Right atrium auricular region (tissue), 2 donors: ENCODE measurements around the gene RAPGEF4. TPM values are rescaled to one million over a fixed set of nuclear protein-coding genes. Genes with fewer than 3 reads are reported as not detected.

Source experiments
- DNase-seq: peaks from one replicate; pipeline ENCODE4 v3.0.0-alpha.2; 2019; ENCODE audit warnings: low spot score
- H3K27ac ChIP-seq, 2 donors: fragments of 200-600 bp; sonication (generic); 1 replicate in 1 of 2; 2 replicates in 1 of 2; pipeline ENCODE4 v1.5.1; 2016 to 2019
- H3K27me3 ChIP-seq, 2 donors: fragments of 200-600 bp; sonication (generic); one replicate each; pipeline versions ENCODE4 v1.5.1 to v1.6.0; 2017 to 2019
- H3K36me3 ChIP-seq: fragments of 200-600 bp; sonication (generic); one replicate; pipeline ENCODE4 v1.5.1; 2016
- H3K4me1 ChIP-seq, 2 donors: fragments of 200-600 bp; sonication (generic); one replicate each; pipeline versions ENCODE4 v1.5.1 to v1.6.0; 2017 to 2019
- H3K4me3 ChIP-seq, 2 donors: fragments of 200-600 bp; sonication (generic); 1 replicate in 1 of 2; 2 replicates in 1 of 2; pipeline ENCODE4 v1.5.1; 2017 to 2019; ENCODE audit warnings: mild to moderate bottlenecking in 1 of 2, moderate library complexity in 1 of 2
- H3K9me3 ChIP-seq, 2 donors: fragments of 200-600 bp; sonication (generic); one replicate each; pipeline ENCODE4 v1.5.1; 2019
- CTCF ChIP-seq, 2 donors: fragments of 200-600 bp; sonication (generic); IDR thresholded peaks; one replicate each; pipeline ENCODE4 v1.5.1; 2019; ENCODE audit warnings: antibody characterized with exemption in 2 of 2
- total RNA-seq, 2 donors: library from RNA; depleted of rRNA; stranded (reverse); fragments of >200 nt; gene quantifications; one replicate each; pipeline ENCODE4 v1.1.0, GENCODE V29; 2016

RAPGEF4 gene
- total RNA-seq, 2 donors from 2014 or later, result 6.2 to 14.1 TPM

- no peak for TF ChIP-seq CTCF (IDR thresholded peaks at IDR 0.05)
- Histone ChIP-seq H3K27ac (peak overlapping the region in 1 of 2 donors; percentile 49), H3K4me3 (no peak overlapping the region), H3K36me3 (no peaks in the 10 kb centered on the region), H3K9me3 (no peaks in the 10 kb centered on the region), H3K4me1 (peaks cover 0 to 21% of the 10 kb centered on the region in 2 donors), H3K27me3 (no peaks in the 10 kb centered on the region)
- no peak for DNase-seq
Measured at GRCh38 chr2:172709566-172710291, 25.9 kb upstream of the RAPGEF4 start.

- TF ChIP-seq CTCF (IDR thresholded peaks at IDR 0.05), result peak in 1 of 2 donors; percentile 70
- no peaks in the 10 kb centered on the region for H3K36me3 ChIP-seq
- no peaks in the 10 kb centered on the region for H3K27me3 ChIP-seq
- no peak for DNase-seq
- no peak overlapping the region for H3K4me3 ChIP-seq
- peaks cover 0 to 21% of the 10 kb centered on the region in 2 donors for H3K4me1 ChIP-seq
- peak overlapping the region in 1 of 2 donors; percentile 49 for H3K27ac ChIP-seq
- no peaks in the 10 kb centered on the region for H3K9me3 ChIP-seq
Measured at GRCh38 chr2:172710584-172711047, 25.0 kb upstream of the RAPGEF4 start.

DNA sequence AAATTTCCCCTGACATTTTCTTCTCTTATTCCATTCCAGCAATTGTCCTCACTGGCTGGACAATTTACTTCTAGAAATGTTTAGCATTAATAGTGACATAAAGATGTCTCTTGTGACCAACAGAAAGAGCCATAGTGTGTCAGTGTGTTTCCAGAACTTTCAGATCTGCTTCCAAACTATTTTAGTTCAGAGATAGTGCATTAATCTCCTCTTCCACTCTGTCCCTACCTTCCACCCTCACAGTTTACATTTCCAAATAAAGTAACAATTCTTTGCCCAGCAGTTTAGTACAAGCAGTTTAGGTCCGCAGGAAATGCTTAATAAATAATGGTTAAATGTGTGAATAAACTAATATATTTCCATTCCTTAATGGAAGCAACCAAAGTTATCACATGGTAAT, 24.5 kb upstream of the RAPGEF4 start:
- no peak for TF ChIP-seq CTCF (IDR thresholded peaks at IDR 0.05)
- Histone ChIP-seq H3K4me1 (peaks cover 0 to 21% of the 10 kb centered on the region in 2 donors), H3K9me3 (no peaks in the 10 kb centered on the region), H3K27me3 (no peaks in the 10 kb centered on the region), H3K27ac (peak overlapping the region in 1 of 2 donors; percentile 49), H3K36me3 (no peaks in the 10 kb centered on the region), H3K4me3 (no peak overlapping the region)
- no peak for DNase-seq

- TF ChIP-seq CTCF (IDR thresholded peaks at IDR 0.05), result no peak
- Histone ChIP-seq H3K36me3 (no peaks in the 10 kb centered on the region), H3K27ac (no peak overlapping the region), H3K4me1 (peaks cover 0 to 21% of the 10 kb centered on the region in 2 donors), H3K9me3 (no peaks in the 10 kb centered on the region), H3K27me3 (no peaks in the 10 kb centered on the region), H3K4me3 (no peak overlapping the region)
- no peak for DNase-seq
Measured at GRCh38 chr2:172712251-172712650, 23.4 kb upstream of the RAPGEF4 start.

- DNase-seq, result no peak
- H3K9me3 ChIP-seq, result no peaks in the 10 kb centered on the region
- H3K4me3 ChIP-seq, result no peak overlapping the region
- peaks cover 0 to 21% of the 10 kb centered on the region in 2 donors for H3K4me1 ChIP-seq
- no peak overlapping the region for H3K27ac ChIP-seq
- no peaks in the 10 kb centered on the region for H3K36me3 ChIP-seq
- no peaks in the 10 kb centered on the region for H3K27me3 ChIP-seq
- TF ChIP-seq CTCF (IDR thresholded peaks at IDR 0.05), result no peak
Measured at GRCh38 chr2:172713365-172713875, 22.2 kb upstream of the RAPGEF4 start.
